GM19372 (cell line): ENCODE results near the gene MTUS2.

Source experiments
- ATAC-seq: cut with Tn5 transposase; IDR thresholded peaks from one replicate; pipeline ENCODE4 v1.9.1; 2021; ENCODE audit warnings: mild to moderate bottlenecking, low read depth, moderate library complexity; ENCODE audit not compliant: unreplicated experiment

The MTUS2 gene

DNA sequence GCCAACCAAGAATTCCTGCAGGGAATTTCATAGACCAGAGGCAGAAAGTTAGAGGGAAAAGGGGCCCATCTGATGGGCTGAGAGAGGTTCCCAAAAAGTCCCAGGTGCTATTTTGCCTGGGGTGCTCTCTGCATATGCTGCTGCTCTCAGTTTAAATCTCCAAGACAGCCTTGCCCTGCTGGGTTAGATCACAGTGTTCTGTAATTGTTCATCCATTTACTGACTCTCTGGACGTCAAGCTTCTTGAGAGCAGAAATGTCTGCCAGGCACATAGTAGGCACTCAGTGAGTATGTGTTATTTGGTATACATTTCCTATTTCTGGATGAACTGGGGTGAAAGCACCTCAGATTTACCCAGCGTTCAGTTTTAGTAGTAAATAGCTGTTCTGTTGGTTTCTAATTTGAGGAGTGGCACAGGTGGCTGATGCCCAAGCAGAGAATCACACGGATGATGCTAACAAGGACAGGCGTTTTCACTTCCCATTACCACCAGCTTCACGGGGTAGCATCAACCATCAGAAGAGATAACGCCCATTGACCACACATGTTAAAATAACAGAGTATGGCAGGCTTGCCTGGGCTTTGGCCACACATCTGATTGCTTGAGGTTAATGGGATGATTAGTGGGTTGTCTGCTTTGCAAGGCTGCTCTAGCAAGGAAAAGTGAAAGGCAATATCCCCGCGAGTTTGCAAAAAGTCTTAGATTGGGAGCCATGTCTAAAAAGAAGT, 614.2 kb downstream of the MTUS2 start:
- ATAC-seq, result no peak

DNA sequence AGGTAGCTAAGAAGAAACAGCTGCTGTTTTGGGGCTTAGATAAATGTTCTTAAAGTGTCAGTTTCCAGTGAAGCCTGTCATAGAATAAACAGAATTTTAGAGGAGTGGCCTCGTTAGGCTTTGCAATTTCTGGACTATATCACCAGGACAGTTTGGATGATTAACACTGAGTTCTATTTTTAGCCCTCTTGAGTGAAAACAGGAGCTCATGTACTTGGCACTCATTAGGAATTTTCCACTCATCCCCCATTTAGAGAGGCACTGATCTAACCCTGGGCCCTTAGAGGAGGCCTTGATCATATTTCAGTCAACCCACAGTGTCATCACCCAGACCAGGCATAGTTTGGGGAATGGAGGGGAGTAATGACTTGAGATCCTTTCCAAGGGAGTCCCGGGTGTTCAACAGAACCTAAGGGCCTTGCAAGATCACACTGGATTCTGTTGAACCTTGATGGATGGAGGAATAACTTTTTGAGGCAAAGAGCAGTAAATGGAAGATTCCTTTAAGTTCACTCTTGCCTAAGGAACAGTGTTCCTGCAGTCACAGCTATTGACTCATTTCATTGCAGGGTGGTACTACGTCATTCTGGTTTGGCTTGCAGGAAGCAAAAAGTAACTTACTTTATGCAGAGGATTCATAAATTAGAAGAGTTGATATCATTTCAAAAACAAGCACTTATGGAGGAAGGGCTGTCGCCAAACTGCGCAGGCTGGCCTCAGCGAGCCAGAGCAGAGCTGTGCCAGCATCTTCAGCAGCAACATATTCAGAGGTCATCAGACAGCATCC, 615.2 kb downstream of the MTUS2 start:
- ATAC-seq, result no peak

DNA sequence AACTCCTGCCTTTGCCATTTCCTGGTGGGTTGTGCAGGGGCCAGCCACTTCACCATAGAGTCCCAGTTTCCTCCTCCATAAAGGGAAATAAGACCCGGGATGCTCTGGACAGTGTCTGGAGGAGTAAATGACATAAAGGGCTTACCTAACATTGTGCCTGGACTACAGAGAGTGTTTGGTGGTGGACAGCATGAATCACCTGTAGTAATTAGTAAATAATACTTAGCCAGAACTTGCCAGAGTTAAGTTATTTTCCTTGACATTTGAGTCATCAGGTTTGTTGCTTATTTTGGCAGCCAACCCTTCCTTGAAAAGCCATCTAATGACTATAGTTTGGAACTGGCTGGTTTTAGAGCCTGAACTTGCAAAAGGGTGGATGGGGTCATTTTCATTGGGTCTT, 616.2 kb downstream of the MTUS2 start:
- ATAC-seq, result no peak

DNA sequence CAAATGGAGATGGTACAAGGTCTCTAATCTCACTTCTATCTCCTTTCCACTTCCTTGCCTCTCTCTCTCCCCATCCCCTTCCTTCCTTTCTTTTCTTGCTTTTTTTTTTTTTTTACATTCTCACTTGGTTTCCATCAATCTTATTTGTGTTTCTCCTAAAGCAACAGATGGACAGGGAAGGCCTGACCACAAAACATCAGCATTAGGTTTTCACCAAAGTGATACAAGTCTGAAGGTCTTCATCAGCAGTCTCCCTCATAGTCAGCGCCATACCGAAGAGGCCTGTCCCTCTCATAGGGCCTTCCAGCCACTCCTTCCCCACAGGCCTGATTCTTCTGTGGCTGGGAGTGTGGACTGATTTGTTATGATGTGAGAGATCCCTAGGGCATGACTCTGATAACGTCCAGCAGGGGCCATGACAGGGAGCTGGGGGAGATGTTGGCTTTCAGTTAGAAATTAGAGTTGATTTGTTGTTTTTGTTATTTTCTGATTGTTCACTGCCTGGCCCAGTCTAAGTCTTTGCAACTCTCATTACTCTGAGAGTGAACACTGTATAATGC, 616.7 kb downstream of the MTUS2 start:
- ATAC-seq, result no peak

DNA sequence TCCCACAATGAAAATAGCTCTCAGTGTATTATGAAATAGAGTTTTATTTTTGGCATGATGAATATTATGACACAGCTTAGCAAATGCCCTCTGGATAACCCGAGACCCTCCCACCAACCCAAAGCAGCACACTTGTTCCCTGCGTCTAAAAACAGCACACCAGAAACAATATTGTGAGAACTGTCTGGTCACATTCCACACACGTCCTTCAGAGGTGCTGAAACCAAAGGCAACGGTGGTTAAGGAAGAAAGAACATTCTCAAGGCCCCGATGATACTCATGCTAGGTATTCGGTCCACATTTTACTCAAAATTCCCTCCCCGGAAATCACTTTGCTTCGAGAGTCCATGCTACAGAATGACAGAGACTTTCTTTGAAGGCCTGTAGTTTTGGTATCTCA, 618.6 kb downstream of the MTUS2 start:
- no peak for ATAC-seq

DNA sequence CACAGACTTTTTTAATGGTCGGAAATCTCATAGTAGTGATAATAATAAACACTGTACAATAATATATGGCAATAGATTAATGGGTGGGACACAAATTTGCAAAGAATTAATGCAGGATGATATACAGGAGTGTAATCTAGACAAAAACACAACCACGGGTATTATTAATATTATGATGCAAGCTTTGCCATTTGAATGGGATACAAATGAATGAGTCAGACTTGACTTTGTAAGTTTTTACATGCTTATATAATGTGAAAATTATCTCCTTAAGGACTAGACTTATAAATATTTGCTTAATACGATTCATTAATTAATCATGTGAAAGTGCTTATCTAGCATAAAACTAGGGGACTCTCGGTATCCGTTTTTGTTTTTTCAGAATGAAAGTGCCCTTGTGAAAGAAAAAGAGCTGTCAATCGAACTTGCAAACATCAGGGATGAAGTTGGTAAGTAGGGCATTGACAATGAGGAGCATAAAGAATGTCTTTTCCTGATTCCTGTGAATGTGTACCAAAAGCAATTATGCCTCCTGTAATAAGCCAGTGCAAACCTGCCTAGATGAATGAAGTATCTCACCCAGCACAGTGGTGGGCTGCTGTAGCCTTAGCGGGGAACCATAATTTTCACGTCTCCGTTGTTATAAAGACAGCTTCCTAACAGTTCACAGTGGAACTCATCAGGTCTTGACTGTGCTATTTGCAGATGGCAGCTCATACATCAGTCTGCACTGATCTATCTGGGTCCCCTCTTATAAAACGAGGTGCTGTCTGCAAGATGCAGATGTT, 619.7 kb downstream of the MTUS2 start:
- ATAC-seq, result no peak

DNA sequence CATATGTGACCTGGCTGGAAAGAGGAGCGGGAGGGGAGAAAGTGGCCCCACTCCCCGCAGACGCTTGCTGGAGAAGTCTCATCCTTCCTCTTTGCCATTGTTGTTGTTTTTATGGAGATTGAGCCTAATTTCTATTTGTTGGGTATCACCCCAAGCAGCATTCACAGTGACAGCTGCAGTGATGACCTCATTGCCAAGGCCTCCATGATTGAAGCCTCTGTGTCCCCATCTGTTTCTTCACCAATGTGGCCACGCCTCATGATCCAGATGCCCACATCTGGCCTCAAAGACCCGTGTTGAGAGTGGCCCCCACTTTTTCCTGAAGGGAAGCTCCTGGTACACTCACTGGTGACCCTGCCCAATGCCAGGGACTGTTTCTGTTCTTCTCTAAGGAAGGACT, 621.2 kb downstream of the MTUS2 start:
- no peak for ATAC-seq

DNA sequence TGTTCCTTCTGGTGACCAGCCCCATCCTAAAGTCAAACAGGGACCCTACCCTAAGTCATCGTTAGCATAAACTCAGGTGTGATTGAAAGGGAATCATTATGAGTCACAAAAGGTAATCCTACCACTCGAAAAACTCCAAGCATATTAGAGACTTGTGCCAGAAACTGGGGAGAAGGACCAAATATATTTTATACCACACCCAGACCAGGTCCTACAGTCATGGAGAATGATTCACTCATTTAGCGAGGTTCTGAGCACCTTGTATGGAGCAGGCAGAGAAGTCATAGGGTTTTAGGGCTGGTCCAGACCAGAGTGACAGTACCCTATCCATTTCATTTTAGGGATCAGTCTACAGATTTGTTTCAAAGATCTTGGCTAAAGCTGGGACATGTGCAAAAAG, 625.9 kb downstream of the MTUS2 start:
- no peak for ATAC-seq

DNA sequence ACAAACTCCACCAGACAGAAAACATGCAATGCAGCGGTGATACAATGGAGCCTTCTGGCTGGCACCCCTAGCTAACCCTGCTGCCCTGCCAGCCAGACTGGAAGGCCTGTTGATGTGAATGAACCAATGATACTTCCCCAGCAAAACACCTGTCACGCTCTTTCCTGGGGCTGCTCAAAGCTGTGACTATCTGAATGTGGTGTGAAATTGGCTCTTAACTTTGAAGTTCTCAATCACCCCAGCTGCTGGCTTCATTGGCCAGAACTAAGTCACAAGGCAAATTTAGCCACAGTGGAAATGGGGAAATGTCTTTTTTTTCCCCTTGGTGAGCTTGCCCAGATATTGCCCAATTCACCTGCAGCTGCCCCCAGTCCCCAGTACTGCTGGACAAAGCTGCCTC, 628.0 kb downstream of the MTUS2 start:
- no peak for ATAC-seq

DNA sequence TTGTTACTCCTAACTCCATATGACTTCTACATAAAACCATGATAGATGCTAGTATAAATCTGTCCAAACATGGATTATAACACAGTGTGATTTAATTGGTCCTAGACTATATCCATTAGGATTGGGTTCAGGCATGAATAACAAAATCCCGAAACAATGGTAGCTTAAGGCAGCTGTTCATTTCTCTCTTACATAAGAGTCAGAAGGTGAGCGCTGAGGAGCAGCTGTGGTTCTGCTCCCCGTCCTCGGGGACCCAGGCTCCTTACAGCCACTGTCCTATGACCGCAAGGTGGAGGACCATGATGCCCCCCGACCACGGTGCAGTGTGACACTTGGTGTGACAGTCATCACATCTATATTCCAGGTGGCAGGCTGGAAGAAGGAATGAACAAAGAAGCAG, 629.6 kb downstream of the MTUS2 start:
- no peak for ATAC-seq

DNA sequence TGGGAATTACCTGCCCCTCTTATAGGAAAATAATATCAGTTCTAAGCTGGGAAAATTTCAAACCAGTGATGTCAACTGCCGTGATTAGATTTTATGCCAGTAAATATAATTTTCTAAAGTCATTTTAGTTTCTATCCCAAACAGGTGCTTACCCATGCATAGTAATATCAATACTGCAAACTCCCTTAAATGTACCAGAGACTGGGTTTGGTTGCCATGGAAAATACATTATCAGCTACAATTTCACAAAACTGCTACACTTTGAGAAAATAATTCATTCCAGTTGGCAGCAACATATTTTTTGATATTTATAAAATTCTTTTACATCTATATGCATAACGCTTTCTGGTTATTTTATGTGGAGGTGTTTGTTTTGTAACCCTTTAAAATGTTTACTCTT, 631.8 kb downstream of the MTUS2 start:
- no peak for ATAC-seq

DNA sequence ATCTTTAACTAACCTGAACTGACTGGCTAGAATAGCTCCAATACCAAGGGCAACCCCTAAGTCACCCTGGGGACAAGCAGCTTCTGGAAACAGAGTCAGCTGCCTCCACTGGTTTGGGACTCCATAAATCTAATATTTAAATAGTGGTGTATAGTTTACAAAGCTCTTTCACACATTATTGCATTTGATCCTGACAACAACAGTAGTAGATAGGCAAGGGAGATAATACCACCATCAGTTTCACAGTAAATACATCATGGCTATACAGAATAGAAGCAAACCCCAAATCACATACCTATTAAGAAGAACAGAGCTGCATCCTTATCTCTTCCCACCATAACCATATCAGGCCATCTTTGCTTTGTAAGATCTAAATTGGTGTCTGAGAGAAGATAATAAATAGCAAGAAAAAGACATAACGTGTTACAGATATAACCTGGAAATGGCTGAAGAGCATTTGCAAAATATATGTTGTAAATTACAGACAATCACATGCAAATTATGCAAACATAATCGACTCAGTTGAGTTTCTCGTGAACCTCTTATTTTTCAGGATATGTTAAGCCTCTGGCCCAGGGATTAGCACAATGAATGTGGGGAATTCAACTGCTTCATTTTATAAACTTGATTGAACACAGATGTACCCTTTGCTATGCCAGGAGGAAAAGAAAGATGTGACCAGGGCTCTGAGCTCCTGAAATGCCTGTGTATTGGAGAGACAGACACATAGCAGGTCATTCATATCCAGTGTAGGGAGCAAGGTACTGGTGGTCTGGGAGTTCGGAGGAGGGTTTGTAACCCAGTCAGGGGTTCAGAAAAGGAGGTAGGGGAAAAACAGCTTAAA, 632.9 kb downstream of the MTUS2 start:
- no peak for ATAC-seq

DNA sequence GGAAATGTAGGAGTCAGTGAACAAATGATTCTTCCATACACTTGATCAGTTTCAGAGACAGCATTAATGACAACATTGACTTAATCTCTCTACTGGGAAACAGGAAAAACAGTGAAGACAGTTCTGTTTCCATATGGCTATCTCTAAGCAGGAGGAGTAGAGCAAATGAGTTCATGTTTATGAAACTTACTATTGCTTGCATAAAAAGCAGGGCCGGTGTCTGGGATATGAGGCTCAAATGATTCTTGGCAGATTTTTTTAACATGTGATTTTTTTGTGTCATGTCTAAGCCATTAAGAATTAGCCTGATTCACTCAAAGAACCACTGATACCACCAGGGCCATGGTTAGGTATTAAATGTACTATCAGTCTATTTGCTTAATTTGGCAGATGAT, 633.5 kb downstream of the MTUS2 start:
- no peak for ATAC-seq

DNA sequence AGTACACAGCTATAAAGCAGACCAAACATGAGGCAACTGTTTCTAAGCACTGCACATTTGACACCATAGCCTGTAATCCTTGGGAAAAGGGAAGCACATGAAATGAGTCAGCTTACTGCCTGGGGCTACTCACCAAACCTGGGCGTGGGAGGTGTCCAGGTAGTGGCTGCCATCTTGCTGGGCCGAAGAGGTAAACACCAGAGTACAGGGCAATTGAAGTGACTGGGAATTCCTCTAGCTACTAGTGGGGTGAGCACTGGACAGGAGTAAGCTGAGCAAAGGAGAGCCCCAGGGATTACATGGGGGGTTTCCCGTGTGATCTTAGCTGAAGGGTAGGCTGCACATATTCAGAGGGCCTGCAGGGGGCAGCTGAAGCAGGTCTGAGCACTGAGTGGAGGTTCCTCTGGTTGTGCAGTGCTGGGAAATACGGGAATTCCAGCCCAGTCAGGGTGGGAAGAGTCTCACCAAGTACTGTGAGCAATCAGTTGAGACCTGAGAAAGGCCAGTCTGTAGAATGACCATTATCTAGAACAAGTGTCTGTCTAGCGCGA, 634.9 kb downstream of the MTUS2 start:
- ATAC-seq, result no peak

DNA sequence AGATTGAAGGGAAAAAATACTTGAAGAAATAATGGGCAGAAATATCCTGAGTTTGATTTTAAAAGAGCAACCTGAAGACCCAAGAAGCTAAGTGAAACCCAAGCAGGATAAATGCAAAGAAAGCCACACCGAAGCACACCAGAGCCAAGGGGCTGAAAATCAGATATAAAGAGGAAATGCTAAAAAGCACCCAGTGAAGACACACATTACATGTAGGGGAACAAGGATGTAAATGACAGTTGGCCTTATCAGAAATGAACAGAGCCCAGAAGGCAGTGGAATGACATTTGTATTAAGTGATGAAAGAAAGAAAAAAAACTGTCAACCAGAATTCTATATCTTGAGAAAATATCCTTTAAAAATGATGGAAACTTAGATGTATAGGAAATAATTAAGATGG, 636.3 kb downstream of the MTUS2 start:
- ATAC-seq, result no peak

DNA sequence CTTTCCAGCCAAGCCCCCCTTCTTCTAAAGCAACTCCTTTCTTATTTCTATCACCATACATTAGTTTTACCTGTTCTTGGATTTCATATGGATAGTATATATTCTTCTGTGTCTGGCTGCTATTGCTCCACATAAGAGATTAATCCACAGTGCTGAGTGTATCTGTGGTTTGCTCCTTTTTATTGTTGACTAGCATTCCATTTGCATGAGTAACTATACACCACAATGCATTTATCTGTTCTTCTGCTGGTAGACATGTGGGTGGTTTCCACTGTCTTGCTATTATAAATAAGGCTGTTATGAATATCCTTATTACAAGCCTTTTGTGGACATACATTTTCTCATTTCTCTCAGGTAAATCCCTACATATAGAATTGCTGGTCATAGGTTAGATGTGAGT, 637.2 kb downstream of the MTUS2 start:
- no peak for ATAC-seq

DNA sequence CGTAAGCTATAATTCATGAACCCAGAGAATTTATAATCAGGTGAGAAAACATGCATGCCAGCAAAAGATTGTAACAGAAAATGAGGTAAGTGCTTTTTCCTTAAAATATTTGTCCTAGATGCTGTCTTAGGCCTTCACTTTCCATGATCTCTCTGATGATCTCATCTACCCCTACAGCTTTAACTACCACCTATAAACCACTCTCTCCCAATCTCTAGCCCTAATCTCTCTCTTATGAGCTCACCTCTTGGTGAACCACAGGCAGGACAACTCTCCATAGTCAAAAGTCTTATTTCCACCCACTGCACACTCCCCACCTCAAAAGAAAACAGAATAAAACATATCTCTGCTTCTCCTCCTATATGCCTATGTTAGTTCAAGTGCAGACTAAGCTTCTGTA, 638.3 kb downstream of the MTUS2 start:
- no peak for ATAC-seq

DNA sequence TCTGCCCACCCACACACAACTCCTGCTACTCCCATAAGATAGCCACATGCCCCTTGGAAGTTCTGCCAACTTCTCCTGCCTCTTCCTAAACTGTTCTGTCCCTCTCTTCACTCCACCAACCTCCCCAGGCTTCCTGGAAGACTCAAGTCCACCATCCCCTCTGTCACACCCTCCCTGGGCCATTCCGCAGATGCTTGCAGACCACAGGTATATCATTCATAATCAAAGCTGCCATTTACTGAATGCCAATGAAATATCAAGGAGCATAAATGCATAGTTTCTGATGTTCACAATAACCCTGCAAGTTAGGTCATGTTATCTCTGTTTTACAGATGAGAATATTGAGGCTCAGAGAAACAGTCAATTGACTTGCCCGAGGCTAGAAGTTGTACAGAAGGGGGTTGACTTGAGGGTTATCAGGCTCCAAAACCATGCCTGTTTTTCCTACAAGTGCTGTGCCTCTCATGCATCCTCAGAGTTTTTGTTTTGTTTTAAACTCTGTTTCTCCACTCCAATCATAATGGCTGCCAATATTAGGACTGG, 639.7 kb downstream of the MTUS2 start:
- no peak for ATAC-seq

DNA sequence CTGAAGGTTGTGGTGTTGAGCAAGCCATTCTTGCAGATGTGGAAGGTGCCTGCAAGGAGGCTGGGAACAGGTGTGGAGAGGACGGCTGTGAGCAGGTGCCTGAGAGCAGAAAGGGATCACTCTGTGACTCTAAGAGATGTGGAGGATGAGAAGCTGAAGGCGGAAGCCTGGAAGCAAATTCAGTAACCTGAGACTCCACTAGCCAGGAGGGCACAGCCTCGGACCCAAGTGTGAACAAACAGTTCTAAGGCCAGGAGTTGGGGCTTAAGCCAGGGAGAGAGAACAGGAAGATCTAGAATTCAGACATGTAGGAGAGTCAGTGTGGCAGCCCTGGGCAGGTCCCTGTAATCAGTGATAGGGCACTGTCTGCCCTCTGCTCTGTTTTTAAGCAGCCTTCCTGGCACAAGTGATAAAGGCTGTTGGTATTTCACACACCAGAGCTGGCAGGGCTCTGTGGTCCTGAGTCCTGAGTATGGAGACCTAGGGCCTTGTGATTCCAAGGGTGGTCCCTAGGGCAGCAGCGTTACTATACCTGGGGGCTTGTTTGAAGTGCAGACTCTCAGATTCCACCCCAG, 644.1 kb downstream of the MTUS2 start:
- no peak for ATAC-seq
